SU-DHL-6 (cell line): ENCODE results near the gene RASA3.

Experiments
- CTCF ChIP-seq: fragments of 200-600 bp; sonication (generic); IDR thresholded peaks from one replicate; pipeline ENCODE4 v1.5.1; 2017; ENCODE audit warnings: antibody characterized with exemption, mild to moderate bottlenecking, low read length, moderate library complexity; ENCODE audit not compliant: insufficient read depth, poor library complexity, severe bottlenecking
- EZH2phosphoT487 ChIP-seq: fragments of 200-600 bp; sonication (generic), shearing (Covaris generic); conservative IDR thresholded peaks from 2 replicates; pipeline ENCODE4 v1.6.1; 2018; ENCODE audit warnings: mild to moderate bottlenecking, antibody characterized with exemption, low read length, moderate library complexity, mixed read lengths

- no peak for TF ChIP-seq CTCF
- no peak for TF ChIP-seq EZH2phosphoT487
These were observed 19.8 kb upstream of the RASA3 start for GRCh38 chr13:114152285-114152645.
